ENCODE data around the gene BTBD2.

Gene BTBD2

DNA sequence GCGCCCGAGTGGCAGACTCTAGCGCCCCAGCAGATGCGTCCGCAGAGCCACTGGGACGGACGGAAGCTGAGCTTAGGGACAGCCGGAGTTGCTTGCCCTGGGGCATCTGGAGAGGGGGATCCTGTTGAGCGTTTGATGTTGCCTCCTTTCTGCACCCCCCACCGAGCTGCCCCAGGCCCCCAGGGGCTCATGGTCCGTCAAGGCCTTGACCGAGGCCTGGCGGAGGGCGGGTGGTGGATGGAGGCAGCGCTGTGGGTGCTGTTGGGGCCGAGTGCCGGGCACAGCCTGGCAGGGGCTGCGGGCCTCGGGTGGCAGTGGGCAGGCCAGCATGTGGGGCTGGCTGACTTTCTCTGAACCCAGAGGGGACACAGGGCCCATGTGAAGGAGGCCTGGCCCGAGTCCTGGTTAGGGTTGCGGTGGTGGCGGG, 71.8 kb downstream of the BTBD2 start:
- no peak overlapping the region for H3K4me3 ChIP-seq (replicated peaks in 1 of 2; ENCODE audit: low read depth in 2 of 2, low read length in 2 of 2)
- no peak for DNase-seq (ENCODE audit: low read depth in 2 of 2)
- TF ChIP-seq, protein P1, sequence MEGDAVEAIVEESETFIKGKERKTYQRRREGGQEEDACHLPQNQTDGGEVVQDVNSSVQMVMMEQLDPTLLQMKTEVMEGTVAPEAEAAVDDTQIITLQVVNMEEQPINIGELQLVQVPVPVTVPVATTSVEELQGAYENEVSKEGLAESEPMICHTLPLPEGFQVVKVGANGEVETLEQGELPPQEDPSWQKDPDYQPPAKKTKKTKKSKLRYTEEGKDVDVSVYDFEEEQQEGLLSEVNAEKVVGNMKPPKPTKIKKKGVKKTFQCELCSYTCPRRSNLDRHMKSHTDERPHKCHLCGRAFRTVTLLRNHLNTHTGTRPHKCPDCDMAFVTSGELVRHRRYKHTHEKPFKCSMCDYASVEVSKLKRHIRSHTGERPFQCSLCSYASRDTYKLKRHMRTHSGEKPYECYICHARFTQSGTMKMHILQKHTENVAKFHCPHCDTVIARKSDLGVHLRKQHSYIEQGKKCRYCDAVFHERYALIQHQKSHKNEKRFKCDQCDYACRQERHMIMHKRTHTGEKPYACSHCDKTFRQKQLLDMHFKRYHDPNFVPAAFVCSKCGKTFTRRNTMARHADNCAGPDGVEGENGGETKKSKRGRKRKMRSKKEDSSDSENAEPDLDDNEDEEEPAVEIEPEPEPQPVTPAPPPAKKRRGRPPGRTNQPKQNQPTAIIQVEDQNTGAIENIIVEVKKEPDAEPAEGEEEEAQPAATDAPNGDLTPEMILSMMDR (IDR thresholded peaks at IDR 0.05; ENCODE audit: low read depth, low read length), result no peak

DNA sequence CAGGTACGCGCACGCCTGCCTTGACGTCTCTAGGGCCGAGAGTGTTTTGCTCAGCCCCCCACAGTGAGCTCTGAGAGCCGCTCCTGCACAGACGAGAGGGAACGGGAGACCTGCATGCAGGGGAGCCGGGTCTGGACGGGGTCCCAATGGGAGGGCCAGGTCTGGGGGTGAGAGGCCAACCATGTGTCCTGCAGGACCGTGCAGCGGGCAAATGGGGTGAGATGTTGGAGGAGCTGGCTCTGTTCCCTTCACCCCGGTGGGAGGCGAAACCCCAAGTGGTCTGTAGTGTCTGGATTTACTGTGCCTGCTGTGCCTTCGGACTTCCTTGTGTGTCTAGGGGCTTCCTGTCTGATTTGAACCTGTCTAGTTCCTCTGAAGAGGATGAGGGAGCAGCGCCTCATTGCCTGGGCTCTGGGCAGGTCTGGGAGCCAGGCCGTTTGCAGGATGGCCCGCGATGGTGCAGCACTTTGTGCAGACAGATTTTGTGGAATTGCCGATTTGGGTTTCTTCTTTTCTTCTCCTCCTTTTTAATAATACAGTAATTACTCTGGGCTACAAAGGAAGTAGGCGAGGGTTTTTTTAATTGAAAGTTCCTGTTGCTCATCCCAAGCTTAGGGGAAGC, 72.5 kb downstream of the BTBD2 start:
- DNase-seq (ENCODE audit: low read depth in 2 of 2), result peak in 1 of 2 donors; percentile 5
- TF ChIP-seq, protein P1 (IDR thresholded peaks at IDR 0.05; ENCODE audit: low read depth, low read length), result no peak

DNA sequence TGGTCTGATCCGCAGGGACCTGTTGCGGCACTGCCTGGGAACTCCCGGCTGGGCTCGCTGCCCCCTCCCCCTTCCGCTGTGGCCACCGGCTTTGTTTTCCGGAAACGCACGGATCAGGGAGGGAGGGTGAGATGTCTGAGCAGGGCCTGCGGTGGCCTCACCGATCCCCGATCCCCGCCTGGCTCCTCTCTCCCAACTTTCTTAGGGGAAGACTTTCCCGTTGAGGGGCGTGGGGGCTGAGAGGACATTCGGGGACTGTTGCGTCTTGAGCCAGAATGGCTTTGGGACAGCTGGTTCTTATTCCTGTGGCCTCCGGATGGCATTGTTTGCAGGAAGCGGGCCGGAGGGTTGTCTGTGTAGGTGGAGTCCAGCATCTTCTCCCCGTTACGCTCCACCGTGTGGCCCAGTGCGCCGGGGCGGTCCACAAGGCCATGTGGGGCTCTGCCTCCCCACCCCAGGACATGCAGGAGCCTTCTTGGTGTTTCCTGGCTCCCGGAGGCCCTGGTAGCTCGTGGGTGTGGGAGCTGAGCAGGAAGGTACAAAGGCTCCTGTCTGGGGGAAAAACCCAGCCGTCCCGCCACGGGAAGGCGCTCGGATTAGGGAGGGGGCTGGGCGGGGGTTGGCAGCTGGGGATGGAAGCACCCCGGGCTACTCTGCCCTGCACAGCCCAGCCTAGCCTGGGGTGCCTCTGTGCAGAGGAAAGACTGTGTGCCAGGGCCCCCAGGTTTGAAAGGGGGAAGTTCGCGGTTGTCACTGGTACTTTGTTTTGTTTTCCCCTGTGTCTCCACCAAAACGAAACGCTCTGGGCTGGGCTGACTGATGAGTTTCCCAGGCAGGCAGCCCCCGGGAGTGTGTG, 73.2 kb downstream of the BTBD2 start:
- peak; percentile 72 to 73 for DNase-seq (ENCODE audit: low read depth in 2 of 2)
- H3K4me3 ChIP-seq (replicated peaks in 1 of 2; ENCODE audit: low read depth in 2 of 2, low read length in 2 of 2), result peak overlapping the region; percentile 89 to 92
- TF ChIP-seq, protein P1 (IDR thresholded peaks at IDR 0.05; ENCODE audit: low read depth, low read length), result no peak

More for the DNA sequence above, 72.5 kb downstream of the BTBD2 start:
- H3K4me3 ChIP-seq (replicated peaks in 1 of 2; ENCODE audit: low read depth in 2 of 2, low read length in 2 of 2), result peak overlapping the region; percentile 89 to 92

DNA sequence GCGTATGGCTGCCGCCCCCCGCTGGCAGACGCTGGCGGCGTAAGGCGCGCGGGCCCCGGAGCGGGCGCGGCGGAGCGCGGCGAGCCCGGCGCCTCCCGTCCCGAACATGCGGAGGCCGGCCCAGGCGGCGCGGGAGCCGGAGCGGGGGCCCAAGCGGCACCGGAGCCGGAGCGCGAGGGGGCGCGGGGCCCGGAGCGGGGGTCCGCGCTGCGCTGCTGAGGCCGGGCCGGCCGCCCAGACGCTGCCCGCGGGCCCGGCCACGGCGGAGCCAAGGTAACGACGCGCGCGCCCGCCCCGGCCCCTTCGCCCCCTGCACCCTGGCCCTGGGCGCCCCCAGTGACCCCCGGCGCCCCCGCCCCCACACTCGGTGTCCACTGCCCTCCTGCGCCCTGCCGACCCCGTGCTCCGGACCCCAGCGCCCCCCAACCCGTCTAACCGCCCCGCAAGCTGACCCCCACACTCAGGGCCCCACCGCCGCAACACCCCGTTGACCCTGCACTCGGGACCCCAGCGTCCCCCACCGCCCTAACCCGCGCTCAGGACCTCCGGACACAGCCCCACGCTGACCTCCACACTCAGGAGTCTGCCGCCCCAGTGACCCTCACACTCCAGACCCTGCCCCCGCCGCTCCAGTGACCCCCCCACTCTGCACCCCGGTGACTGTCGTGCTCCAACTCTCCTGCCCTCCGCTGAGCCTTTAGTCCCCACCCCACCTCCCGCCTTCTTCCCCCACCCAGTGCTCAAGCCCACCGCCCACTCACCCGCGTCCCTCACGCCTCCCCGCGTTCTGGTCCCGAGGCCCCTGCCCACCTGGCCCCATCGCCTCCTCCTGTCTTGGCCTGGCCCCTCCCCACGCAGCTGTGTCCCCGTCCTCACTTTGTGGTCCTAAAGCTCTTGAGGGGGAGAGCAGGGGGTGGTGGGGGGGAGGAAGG, 74.1 kb downstream of the BTBD2 start, which contains the start of gene CSNK1G2:
Gene CSNK1G2, plus strand, starts transcription at position 27 of the 932 bp plus-strand sequence. CDS start 28,601 bp downstream, outside the sequence.
- TF ChIP-seq, protein P1 (IDR thresholded peaks at IDR 0.05; ENCODE audit: low read depth, low read length), result no peak
- no peak for DNase-seq (ENCODE audit: low read depth in 2 of 2)
- H3K4me3 ChIP-seq (replicated peaks in 1 of 2; ENCODE audit: low read depth in 2 of 2, low read length in 2 of 2), result peak within 1 kb of the TSS; percentile 89 to 92

DNA sequence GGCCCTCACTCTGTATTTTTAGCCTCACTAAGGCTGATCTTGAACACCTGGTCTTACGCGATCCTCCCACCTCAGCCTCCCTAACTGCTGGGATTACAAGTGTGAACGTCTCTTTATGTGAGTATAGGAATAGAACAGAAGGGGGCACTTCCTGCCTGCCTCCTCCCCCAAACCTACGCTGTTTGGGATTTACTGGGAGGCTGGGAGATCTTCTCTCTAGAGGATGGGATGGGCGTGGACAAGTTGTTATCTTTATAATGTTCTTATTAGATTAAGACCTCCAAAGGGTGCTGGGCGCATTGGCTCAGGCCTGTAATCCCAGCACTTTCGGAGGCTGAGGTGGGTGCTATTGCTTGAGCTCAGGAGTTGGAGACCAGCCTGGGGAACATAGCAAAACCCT, 77.4 kb downstream of the BTBD2 start:
- TF ChIP-seq, protein P1 (IDR thresholded peaks at IDR 0.05; ENCODE audit: low read depth, low read length), result no peak
- no peak overlapping the region for H3K4me3 ChIP-seq (replicated peaks in 1 of 2; ENCODE audit: low read depth in 2 of 2, low read length in 2 of 2)
- DNase-seq (ENCODE audit: low read depth in 2 of 2), result no peak

DNA sequence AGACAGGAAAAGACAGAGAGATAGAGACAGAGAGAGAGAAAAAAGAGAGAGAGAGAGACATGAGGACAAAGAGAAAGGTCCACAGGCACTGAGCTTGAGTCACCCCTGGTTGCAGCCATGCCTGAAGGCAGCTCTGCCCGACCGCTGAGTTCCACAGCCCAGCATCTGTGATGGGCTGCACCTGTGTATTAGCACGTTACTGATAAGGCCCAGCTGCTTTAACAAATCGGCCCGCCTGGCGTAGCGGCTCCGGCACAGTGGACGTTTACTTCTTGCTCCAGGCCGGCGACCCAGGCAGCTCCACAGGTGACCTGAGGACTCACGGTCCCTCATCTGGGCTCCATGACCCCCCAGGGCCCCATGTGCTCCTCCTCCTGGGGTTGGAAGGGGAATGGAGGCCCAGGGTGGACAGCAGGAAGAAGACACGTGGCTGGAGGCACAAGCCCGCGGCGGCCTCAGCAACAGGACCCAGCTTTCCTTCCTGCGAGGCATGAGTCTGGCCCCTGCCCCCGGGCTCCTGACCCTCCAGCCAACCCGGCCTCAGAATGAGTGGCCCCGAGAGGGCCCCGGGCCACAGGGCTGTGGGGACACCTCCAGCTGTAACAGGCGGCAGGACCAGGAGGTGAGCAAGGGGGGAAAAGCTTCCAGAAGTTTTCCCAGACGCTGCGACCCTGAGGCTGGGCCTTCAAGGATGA, 78.5 kb downstream of the BTBD2 start:
- H3K4me3 ChIP-seq (replicated peaks in 1 of 2; ENCODE audit: low read depth in 2 of 2, low read length in 2 of 2), result no peak overlapping the region
- TF ChIP-seq, protein P1 (IDR thresholded peaks at IDR 0.05; ENCODE audit: low read depth, low read length), result no peak
- DNase-seq (ENCODE audit: low read depth in 2 of 2), result no peak
